Neural cell (in vitro differentiated cells): Measurements from ENCODE around the gene FBXO47. TPM values are rescaled to one million over a fixed set of nuclear protein-coding genes. Genes with fewer than 3 reads are reported as not detected.

ENCODE experiments used
- H2AFZ ChIP-seq: fragments of 200-600, 300-800 bp; sonication (generic), shearing (Covaris generic); 2 replicates; pipeline ENCODE4 v1.6.0; 2014; ENCODE audit warnings: low read depth, mild to moderate bottlenecking, antibody characterized with exemption, low read length, moderate library complexity
- H3F3A ChIP-seq: fragments of 200-600 bp; shearing (Covaris generic); 2 replicates; pipeline ENCODE4 v1.6.1; 2016; ENCODE audit warnings: mild to moderate bottlenecking, moderate library complexity, mixed read lengths, antibody characterized with exemption, low read length; ENCODE audit not compliant: insufficient read depth, poor library complexity, severe bottlenecking
- H3K27ac ChIP-seq: fragments of 200-600, 300-800 bp; sonication (generic), shearing (Covaris generic); 2 replicates; pipeline ENCODE4 v1.5.1; 2014; ENCODE audit warnings: mild to moderate bottlenecking, low read length, moderate library complexity
- H3K27me3 ChIP-seq: fragments of 300-800, 200-600 bp; sonication (generic), shearing (Covaris generic); 2 replicates; pipeline ENCODE4 v1.6.0; 2014; ENCODE audit warnings: mild to moderate bottlenecking, low read depth, low read length, moderate library complexity; ENCODE audit not compliant: insufficient read depth
- H3K36me3 ChIP-seq: fragments of 300-800, 200-600 bp; sonication (generic), shearing (Covaris generic); 2 replicates; pipeline ENCODE4 v1.5.1; 2014; ENCODE audit warnings: mild to moderate bottlenecking, antibody characterized with exemption, low read length, moderate library complexity; ENCODE audit not compliant: insufficient read depth
- H3K4me2 ChIP-seq: fragments of 300-800, 200-600 bp; sonication (generic), shearing (Covaris generic); 2 replicates; pipeline ENCODE4 v1.6.0; 2014; ENCODE audit warnings: mild to moderate bottlenecking, low read length
- H3K4me3 ChIP-seq: fragments of 300-800, 200-600 bp; sonication (generic), shearing (Covaris generic); 2 replicates; pipeline ENCODE4 v1.5.1; 2014; ENCODE audit warnings: mild to moderate bottlenecking, low read length, moderate library complexity
- H3K79me2 ChIP-seq: fragments of 200-600 bp; shearing (Covaris generic); replicated peaks from 2 replicates; pipeline ENCODE4 v1.6.0; 2014; ENCODE audit warnings: mild to moderate bottlenecking, low read length, moderate library complexity; ENCODE audit not compliant: insufficient read depth
- H3K9ac ChIP-seq: fragments of 300-800, 200-600 bp; sonication (generic), shearing (Covaris generic); 2 replicates; pipeline ENCODE4 v1.6.1; 2016; ENCODE audit warnings: mild to moderate bottlenecking, low read length, mixed read lengths
- H3K9me2 ChIP-seq: fragments of 200-600 bp; shearing (Covaris generic); 2 replicates; pipeline ENCODE4 v1.6.1; 2016; ENCODE audit warnings: mild to moderate bottlenecking, low read length, mixed read lengths; ENCODE audit not compliant: insufficient read depth
- H3K9me3 ChIP-seq: fragments of 200-600, 300-800 bp; sonication (generic), shearing (Covaris generic); 2 replicates; pipeline ENCODE4 v1.6.1; 2016; ENCODE audit warnings: mild to moderate bottlenecking, mixed run types, low read length, moderate library complexity, mixed read lengths
- H4K20me1 ChIP-seq: fragments of 200-600 bp; shearing (Covaris generic); 2 replicates; pipeline ENCODE4 v1.6.1; 2016; ENCODE audit warnings: mild to moderate bottlenecking, mixed run types; ENCODE audit not compliant: insufficient read depth
- CTCF ChIP-seq: fragments of 450-650 bp; IDR thresholded peaks from 2 replicates; pipeline ENCODE4 v1.5.1; 2014; ENCODE audit warnings: antibody characterized with exemption, mild to moderate bottlenecking, moderate library complexity; ENCODE audit not compliant: poor library complexity, severe bottlenecking
- EP300 ChIP-seq: fragments of 450-650 bp; conservative IDR thresholded peaks from 2 replicates; pipeline ENCODE4 v1.6.1; 2014; ENCODE audit warnings: antibody characterized with exemption, mild to moderate bottlenecking, moderate library complexity; ENCODE audit not compliant: poor library complexity, severe bottlenecking
- EZH2 ChIP-seq: fragments of 200-600, 300-800 bp; shearing (Covaris generic), sonication (generic); IDR thresholded peaks from 2 replicates; pipeline ENCODE4 v1.6.1; 2014; ENCODE audit warnings: antibody characterized with exemption, low read length, borderline replicate concordance, mild to moderate bottlenecking; ENCODE audit not compliant: insufficient read depth, poor library complexity, severe bottlenecking
- MXI1 ChIP-seq: fragments of 450-650 bp; conservative IDR thresholded peaks from 2 replicates; pipeline ENCODE4 v1.6.1; 2014; ENCODE audit warnings: antibody characterized with exemption, mild to moderate bottlenecking; ENCODE audit not compliant: poor library complexity, severe bottlenecking
- POLR2AphosphoS5 ChIP-seq: IDR thresholded peaks from 2 replicates; pipeline ENCODE4 v1.6.1; 2012
- REST ChIP-seq: IDR thresholded peaks from 2 replicates; pipeline ENCODE4 v1.6.1; 2012; ENCODE audit warnings: borderline replicate concordance
- SMC3 ChIP-seq: fragments of 450-650 bp; conservative IDR thresholded peaks from 2 replicates; pipeline ENCODE4 v1.6.1; 2014; ENCODE audit warnings: antibody characterized with exemption, mild to moderate bottlenecking, moderate library complexity; ENCODE audit not compliant: poor library complexity
- TAF1 ChIP-seq: IDR thresholded peaks from 2 replicates; pipeline ENCODE4 v1.6.1; 2012; ENCODE audit warnings: low read depth
- polyA plus RNA-seq: library from polyadenylated mRNA; depleted of rRNA; stranded (reverse); fragments of >200 nt; gene quantifications from 2 replicates; pipeline ENCODE4 v1.2.3, GENCODE V29; 2014

Gene FBXO47
- polyA plus RNA-seq, 1 donor from 2014 or later: not detected

- Histone ChIP-seq H3K36me3 (no peaks in the 10 kb centered on the region), H4K20me1 (no peaks in the 10 kb centered on the region), H2AFZ (no peak overlapping the region), H3K27me3 (no peaks in the 10 kb centered on the region), H3K4me2 (no peak overlapping the region), H3K9me3 (no peaks in the 10 kb centered on the region), H3K4me3 (no peak overlapping the region), H3K9ac (no peak overlapping the region), H3F3A (no peaks in the 10 kb centered on the region), H3K27ac (no peak overlapping the region), H3K9me2 (no peaks in the 10 kb centered on the region), H3K79me2 (no peaks in the 10 kb centered on the region)
- TF ChIP-seq MXI1: no peak
These were observed 20.0 kb downstream of the FBXO47 start for GRCh38 chr17:38947189-38947588.

- Histone ChIP-seq H4K20me1 (no peaks in the 10 kb centered on the region), H3K4me3 (no peak overlapping the region), H3F3A (no peaks in the 10 kb centered on the region), H3K27ac (no peak overlapping the region), H3K9me2 (no peaks in the 10 kb centered on the region), H3K4me2 (no peak overlapping the region), H3K79me2 (no peaks in the 10 kb centered on the region), H3K9ac (no peak overlapping the region), H3K27me3 (no peaks in the 10 kb centered on the region), H2AFZ (no peak overlapping the region), H3K9me3 (no peaks in the 10 kb centered on the region), H3K36me3 (no peaks in the 10 kb centered on the region)
- no peak for TF ChIP-seq REST
- TF ChIP-seq POLR2AphosphoS5: no peak
- no peak for TF ChIP-seq EP300
These were observed 23.6 kb downstream of the FBXO47 start for GRCh38 chr17:38943607-38944006.

- Histone ChIP-seq H2AFZ (no peak overlapping the region), H3K9me2 (no peaks in the 10 kb centered on the region), H3K79me2 (no peaks in the 10 kb centered on the region), H3K36me3 (no peaks in the 10 kb centered on the region), H3F3A (no peaks in the 10 kb centered on the region), H3K27ac (no peak overlapping the region), H3K9me3 (no peaks in the 10 kb centered on the region), H3K4me2 (no peak overlapping the region), H3K9ac (no peak overlapping the region), H3K4me3 (no peak overlapping the region), H4K20me1 (no peaks in the 10 kb centered on the region), H3K27me3 (no peaks in the 10 kb centered on the region)
- TF ChIP-seq CTCF (no peak), POLR2AphosphoS5 (no peak), EZH2 (no peak), REST (no peak), EP300 (no peak), TAF1 (no peak), SMC3 (no peak)
These were observed 24.4 kb downstream of the FBXO47 start for GRCh38 chr17:38942696-38943334.
